ENCODE measurements around the gene FSTL5. TPM values are rescaled to one million over a fixed set of nuclear protein-coding genes. Genes with fewer than 3 reads are reported as not detected.

Gene FSTL5
- total and polyA plus RNA-seq, 2 of the 8 experiments (the other 6 are each of a cell fraction or from before 2014, with no cell fraction given): 0.09 to 0.32 TPM

DNA sequence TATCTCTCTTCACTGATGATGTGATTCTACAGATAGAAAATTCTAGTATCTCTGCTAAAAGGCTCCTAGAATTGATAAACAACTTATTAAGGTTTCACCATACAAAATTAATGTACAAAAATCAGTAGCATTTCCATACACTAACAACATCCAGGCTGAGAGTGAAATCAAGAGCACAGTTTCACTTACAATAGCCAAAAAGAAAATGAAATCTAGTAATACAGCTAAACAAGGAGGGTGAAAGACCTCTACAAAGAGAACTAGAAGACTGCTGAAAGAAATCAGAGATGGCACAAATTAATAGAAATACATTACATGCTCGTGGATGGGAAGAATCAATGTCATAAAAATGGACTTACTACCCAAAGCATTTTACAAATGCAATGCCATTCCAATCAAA lies 751.9 kb downstream of the FSTL5 start (continued):
- TF ChIP-seq, protein P1, sequence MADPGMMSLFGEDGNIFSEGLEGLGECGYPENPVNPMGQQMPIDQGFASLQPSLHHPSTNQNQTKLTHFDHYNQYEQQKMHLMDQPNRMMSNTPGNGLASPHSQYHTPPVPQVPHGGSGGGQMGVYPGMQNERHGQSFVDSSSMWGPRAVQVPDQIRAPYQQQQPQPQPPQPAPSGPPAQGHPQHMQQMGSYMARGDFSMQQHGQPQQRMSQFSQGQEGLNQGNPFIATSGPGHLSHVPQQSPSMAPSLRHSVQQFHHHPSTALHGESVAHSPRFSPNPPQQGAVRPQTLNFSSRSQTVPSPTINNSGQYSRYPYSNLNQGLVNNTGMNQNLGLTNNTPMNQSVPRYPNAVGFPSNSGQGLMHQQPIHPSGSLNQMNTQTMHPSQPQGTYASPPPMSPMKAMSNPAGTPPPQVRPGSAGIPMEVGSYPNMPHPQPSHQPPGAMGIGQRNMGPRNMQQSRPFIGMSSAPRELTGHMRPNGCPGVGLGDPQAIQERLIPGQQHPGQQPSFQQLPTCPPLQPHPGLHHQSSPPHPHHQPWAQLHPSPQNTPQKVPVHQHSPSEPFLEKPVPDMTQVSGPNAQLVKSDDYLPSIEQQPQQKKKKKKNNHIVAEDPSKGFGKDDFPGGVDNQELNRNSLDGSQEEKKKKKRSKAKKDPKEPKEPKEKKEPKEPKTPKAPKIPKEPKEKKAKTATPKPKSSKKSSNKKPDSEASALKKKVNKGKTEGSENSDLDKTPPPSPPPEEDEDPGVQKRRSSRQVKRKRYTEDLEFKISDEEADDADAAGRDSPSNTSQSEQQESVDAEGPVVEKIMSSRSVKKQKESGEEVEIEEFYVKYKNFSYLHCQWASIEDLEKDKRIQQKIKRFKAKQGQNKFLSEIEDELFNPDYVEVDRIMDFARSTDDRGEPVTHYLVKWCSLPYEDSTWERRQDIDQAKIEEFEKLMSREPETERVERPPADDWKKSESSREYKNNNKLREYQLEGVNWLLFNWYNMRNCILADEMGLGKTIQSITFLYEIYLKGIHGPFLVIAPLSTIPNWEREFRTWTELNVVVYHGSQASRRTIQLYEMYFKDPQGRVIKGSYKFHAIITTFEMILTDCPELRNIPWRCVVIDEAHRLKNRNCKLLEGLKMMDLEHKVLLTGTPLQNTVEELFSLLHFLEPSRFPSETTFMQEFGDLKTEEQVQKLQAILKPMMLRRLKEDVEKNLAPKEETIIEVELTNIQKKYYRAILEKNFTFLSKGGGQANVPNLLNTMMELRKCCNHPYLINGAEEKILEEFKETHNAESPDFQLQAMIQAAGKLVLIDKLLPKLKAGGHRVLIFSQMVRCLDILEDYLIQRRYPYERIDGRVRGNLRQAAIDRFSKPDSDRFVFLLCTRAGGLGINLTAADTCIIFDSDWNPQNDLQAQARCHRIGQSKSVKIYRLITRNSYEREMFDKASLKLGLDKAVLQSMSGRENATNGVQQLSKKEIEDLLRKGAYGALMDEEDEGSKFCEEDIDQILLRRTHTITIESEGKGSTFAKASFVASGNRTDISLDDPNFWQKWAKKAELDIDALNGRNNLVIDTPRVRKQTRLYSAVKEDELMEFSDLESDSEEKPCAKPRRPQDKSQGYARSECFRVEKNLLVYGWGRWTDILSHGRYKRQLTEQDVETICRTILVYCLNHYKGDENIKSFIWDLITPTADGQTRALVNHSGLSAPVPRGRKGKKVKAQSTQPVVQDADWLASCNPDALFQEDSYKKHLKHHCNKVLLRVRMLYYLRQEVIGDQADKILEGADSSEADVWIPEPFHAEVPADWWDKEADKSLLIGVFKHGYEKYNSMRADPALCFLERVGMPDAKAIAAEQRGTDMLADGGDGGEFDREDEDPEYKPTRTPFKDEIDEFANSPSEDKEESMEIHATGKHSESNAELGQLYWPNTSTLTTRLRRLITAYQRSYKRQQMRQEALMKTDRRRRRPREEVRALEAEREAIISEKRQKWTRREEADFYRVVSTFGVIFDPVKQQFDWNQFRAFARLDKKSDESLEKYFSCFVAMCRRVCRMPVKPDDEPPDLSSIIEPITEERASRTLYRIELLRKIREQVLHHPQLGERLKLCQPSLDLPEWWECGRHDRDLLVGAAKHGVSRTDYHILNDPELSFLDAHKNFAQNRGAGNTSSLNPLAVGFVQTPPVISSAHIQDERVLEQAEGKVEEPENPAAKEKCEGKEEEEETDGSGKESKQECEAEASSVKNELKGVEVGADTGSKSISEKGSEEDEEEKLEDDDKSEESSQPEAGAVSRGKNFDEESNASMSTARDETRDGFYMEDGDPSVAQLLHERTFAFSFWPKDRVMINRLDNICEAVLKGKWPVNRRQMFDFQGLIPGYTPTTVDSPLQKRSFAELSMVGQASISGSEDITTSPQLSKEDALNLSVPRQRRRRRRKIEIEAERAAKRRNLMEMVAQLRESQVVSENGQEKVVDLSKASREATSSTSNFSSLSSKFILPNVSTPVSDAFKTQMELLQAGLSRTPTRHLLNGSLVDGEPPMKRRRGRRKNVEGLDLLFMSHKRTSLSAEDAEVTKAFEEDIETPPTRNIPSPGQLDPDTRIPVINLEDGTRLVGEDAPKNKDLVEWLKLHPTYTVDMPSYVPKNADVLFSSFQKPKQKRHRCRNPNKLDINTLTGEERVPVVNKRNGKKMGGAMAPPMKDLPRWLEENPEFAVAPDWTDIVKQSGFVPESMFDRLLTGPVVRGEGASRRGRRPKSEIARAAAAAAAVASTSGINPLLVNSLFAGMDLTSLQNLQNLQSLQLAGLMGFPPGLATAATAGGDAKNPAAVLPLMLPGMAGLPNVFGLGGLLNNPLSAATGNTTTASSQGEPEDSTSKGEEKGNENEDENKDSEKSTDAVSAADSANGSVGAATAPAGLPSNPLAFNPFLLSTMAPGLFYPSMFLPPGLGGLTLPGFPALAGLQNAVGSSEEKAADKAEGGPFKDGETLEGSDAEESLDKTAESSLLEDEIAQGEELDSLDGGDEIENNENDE (IDR thresholded peaks at IDR 0.05; ENCODE audit: insufficient replicate concordance, low read length): no peak
- TF ChIP-seq SP1 (IDR thresholded peaks at IDR 0.05; ENCODE audit: low read depth, low read length) (no peak), EGR1 (IDR thresholded peaks at IDR 0.05; ENCODE audit: borderline replicate concordance, low read depth, low read length) (no peak), BACH1 (IDR thresholded peaks at IDR 0.05; ENCODE audit: low read length) (no peak), E2F6 (IDR thresholded peaks at IDR 0.05) (no peak), KDM1A (IDR thresholded peaks at IDR 0.05; ENCODE audit: borderline replicate concordance, low read length) (no peak), CTCF (IDR thresholded peaks at IDR 0.05; ENCODE audit: control extremely low read depth in 1 of 3, insufficient read depth in 1 of 3, low read depth in 1 of 3, low read length in 3 of 3) (no peak), CBX8 (IDR thresholded peaks at IDR 0.05; ENCODE audit: borderline replicate concordance, low read depth, low read length) (no peak), POLR2AphosphoS5 (IDR thresholded peaks at IDR 0.05; ENCODE audit: low read depth, low read length) (no peak)

Measured in H1 (cell line).